ENCODE results near the gene OTUD7B.

DNA sequence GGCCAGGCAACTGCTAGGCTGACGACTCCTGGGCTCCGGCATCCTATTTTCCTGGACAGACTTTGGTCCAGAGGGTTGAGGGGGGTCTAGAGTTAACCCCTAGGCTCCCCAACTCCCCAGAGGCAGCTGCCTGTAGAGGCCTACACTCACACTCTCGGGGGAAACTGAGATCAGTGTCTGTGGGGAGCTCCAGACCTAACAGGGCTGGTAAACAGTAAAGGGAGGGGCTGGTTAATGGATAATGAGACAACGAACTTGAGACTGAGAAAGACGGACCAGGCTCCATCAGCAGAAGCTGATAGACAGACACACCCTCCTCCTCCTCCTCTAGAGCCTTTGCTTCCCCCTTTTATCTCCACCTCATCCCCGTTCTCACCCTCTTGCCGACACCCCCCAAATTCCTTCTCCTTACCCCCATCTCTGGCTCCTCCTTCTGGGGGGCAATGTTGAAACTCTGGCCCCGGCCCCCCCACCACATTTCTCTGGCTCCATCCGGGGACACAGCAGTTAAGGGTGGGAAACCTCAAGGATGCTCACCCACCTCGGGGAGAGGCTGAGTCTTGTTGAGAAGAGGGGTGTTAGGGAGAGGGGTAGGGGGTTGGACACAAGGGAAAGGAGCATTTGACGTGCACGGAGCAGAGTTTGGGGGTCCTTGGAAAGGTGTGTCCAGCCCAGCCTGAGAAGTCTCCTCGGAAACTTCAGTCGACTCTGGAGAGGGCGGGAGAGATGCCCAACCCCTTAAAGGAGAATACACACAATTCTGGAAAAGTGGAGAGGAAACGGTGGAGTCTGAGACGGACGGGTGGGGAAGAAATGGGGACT, 74.1 kb downstream of the OTUD7B start, which contains the start of gene MTMR11:
- TF ChIP-seq CTCF (IDR thresholded peaks at IDR 0.05; ENCODE audit: low read length) (no peak), EZH2phosphoT487 (IDR thresholded peaks at IDR 0.05; ENCODE audit: low read length) (no peak)
